ENCODE data around the gene PARD3B. TPM values are rescaled to one million over a fixed set of nuclear protein-coding genes. Genes with fewer than 3 reads are reported as not detected.
A peak's percentile ranks its signal among the peaks of the same experiment; 100 is the strongest.

PARD3B gene
- total and polyA plus RNA-seq, 4 donors, result 6.8 to 50.9 (median 22.5) TPM

GRCh38 chr2:204650611-204651010 is 105.3 kb downstream of the PARD3B start:
- no peak for DNase-seq

GRCh38 chr2:204652063-204652462 is 106.8 kb downstream of the PARD3B start:
- H3K27me3 ChIP-seq (ENCODE audit: control insufficient read depth in 1 of 2, insufficient read depth in 2 of 2, low read length in 1 of 2), result no peaks in the 10 kb centered on the region
- no peak overlapping the region for H3K4me3 ChIP-seq (ENCODE audit: low read length in 2 of 2)
- ATAC-seq (ENCODE audit: low FRiP score) (no peak), DNase-seq (no peak)
- H3K9me3 ChIP-seq (ENCODE audit: control insufficient read depth, low read length), result no peaks in the 10 kb centered on the region
- peaks cover 3 to 4% of the 10 kb centered on the region in 2 donors for H3K4me1 ChIP-seq (ENCODE audit: control insufficient read depth in 1 of 2, insufficient read depth in 2 of 2, low read length in 2 of 2)
- no peaks in the 10 kb centered on the region for H3K36me3 ChIP-seq (ENCODE audit: control insufficient read depth in 1 of 2, insufficient read depth in 2 of 2, low read length in 1 of 2)
- 97% methylated on average over 4 of the region's 4 CpGs for WGBS, 2 donors
- no peak overlapping the region for H3K27ac ChIP-seq (ENCODE audit: low read depth in 1 of 2, low read length in 2 of 2)
- intact Hi-C loops (cut with DNase I), result no loop called here

More at GRCh38 chr2:204650611-204651010, 105.3 kb downstream of the PARD3B start:
- Histone ChIP-seq H3K4me1 (ENCODE audit: control insufficient read depth in 1 of 2, insufficient read depth in 2 of 2, low read length in 2 of 2) (peaks cover 0 to 4% of the 10 kb centered on the region in 2 donors), H3K9me3 (ENCODE audit: control insufficient read depth, low read length) (no peaks in the 10 kb centered on the region), H3K27me3 (ENCODE audit: control insufficient read depth in 1 of 2, insufficient read depth in 2 of 2, low read length in 1 of 2) (no peaks in the 10 kb centered on the region), H3K4me3 (ENCODE audit: low read length in 2 of 2) (no peak overlapping the region), H3K27ac (ENCODE audit: low read depth in 1 of 2, low read length in 2 of 2) (no peak overlapping the region), H3K36me3 (ENCODE audit: control insufficient read depth in 1 of 2, insufficient read depth in 2 of 2, low read length in 1 of 2) (no peaks in the 10 kb centered on the region)
- intact Hi-C loops (cut with DNase I), result no loop called here
- no peak for ATAC-seq (ENCODE audit: low FRiP score)

DNA sequence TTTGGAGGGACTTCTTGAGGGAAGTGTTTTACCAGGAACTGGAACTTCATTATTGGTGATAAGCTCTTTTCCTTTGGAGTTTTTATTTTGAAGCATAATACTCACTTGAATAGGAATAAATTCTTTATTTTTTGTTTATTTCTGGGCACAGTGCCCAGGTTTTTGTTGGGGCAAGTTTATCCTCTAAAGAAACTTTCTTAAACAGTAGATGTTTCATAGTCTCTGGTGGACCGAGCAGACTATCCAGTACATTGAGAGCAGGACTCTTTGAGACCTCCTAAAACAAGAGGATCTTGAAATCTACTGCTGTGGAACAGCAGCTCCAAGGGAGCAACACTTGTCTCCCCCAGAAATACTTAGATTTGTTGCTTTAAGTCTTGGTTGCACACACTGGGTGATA is 109.4 kb downstream of the PARD3B start:
- Histone ChIP-seq H3K9me3 (ENCODE audit: control insufficient read depth, low read length) (no peaks in the 10 kb centered on the region), H3K27me3 (ENCODE audit: control insufficient read depth in 1 of 2, insufficient read depth in 2 of 2, low read length in 1 of 2) (no peaks in the 10 kb centered on the region), H3K27ac (ENCODE audit: low read depth in 1 of 2, low read length in 2 of 2) (no peak overlapping the region), H3K36me3 (ENCODE audit: control insufficient read depth in 1 of 2, insufficient read depth in 2 of 2, low read length in 1 of 2) (no peaks in the 10 kb centered on the region), H3K4me1 (ENCODE audit: control insufficient read depth in 1 of 2, insufficient read depth in 2 of 2, low read length in 2 of 2) (peaks cover 3 to 4% of the 10 kb centered on the region in 2 donors), H3K4me3 (ENCODE audit: low read length in 2 of 2) (no peak overlapping the region)
- peak; percentile 7 for ATAC-seq (ENCODE audit: low FRiP score)
- DNase-seq, result no peak
- WGBS, 2 donors, result 7 to 17% methylated on average over 1 of the region's 1 CpG
- intact Hi-C loops (cut with DNase I), result no loop called here

DNA sequence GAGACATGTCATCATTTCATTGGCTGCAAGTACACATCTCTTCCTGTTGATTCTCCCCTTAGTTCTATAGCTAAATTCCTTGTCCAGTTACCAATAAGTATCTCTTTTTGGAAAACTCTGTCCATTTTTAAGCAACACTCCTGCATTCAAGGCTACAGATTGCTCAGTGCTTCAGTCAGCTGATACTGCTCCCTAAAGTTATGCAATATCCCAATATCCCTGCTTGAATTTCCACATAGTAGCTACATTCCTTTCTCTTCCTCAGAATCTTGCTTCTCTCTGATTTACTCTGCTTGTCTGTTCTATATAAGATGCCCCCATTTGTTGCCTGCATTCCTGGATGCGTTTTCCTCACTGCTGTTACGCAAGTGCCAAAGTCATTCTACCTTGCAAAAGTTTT is 109.8 kb downstream of the PARD3B start:
- Histone ChIP-seq H3K27ac (ENCODE audit: low read depth in 1 of 2, low read length in 2 of 2) (no peak overlapping the region), H3K27me3 (ENCODE audit: control insufficient read depth in 1 of 2, insufficient read depth in 2 of 2, low read length in 1 of 2) (no peaks in the 10 kb centered on the region), H3K9me3 (ENCODE audit: control insufficient read depth, low read length) (no peaks in the 10 kb centered on the region), H3K36me3 (ENCODE audit: control insufficient read depth in 1 of 2, insufficient read depth in 2 of 2, low read length in 1 of 2) (no peaks in the 10 kb centered on the region), H3K4me1 (ENCODE audit: control insufficient read depth in 1 of 2, insufficient read depth in 2 of 2, low read length in 2 of 2) (peaks cover 3 to 4% of the 10 kb centered on the region in 2 donors), H3K4me3 (ENCODE audit: low read length in 2 of 2) (no peak overlapping the region)
- intact Hi-C loops (cut with DNase I), result no loop called here
- ATAC-seq (ENCODE audit: low FRiP score), result peak; percentile 59
- 96 to 97% methylated on average over 2 of the region's 2 CpGs for WGBS, 2 donors
- DNase-seq, result no peak

DNA sequence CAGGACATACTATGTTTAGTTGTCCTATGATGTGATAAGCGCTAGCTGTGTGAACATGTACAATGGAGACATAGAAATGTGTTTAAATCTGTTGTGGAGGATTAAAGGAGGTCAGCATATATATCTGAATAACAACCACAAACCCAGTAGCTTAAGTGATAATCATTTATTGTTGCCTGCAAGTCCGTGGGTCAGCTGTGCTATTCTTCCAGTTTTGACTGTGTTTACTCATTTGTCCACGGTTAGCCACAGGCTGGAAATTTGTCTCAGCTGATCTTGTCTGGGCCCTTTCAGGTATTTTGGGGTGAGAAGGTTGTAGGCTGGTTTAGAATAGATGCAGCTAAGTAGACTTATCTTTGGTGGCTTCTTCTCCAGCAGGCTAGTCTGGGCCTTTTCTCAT is 110.4 kb downstream of the PARD3B start:
- Histone ChIP-seq H3K36me3 (ENCODE audit: control insufficient read depth in 1 of 2, insufficient read depth in 2 of 2, low read length in 1 of 2) (no peaks in the 10 kb centered on the region), H3K4me1 (ENCODE audit: control insufficient read depth in 1 of 2, insufficient read depth in 2 of 2, low read length in 2 of 2) (peaks cover 3 to 4% of the 10 kb centered on the region in 2 donors), H3K9me3 (ENCODE audit: control insufficient read depth, low read length) (no peaks in the 10 kb centered on the region), H3K4me3 (ENCODE audit: low read length in 2 of 2) (no peak overlapping the region), H3K27me3 (ENCODE audit: control insufficient read depth in 1 of 2, insufficient read depth in 2 of 2, low read length in 1 of 2) (no peaks in the 10 kb centered on the region), H3K27ac (ENCODE audit: low read depth in 1 of 2, low read length in 2 of 2) (no peak overlapping the region)
- ATAC-seq (ENCODE audit: low FRiP score), result no peak
- intact Hi-C loops (cut with DNase I), result no loop called here
- WGBS, 2 donors, result 94% methylated on average over 3 of the region's 3 CpGs
- DNase-seq, result no peak

GRCh38 chr2:204657024-204657423 is 111.7 kb downstream of the PARD3B start:
- peaks cover 3 to 4% of the 10 kb centered on the region in 2 donors for H3K4me1 ChIP-seq (ENCODE audit: control insufficient read depth in 1 of 2, insufficient read depth in 2 of 2, low read length in 2 of 2)
- no peak overlapping the region for H3K4me3 ChIP-seq (ENCODE audit: low read length in 2 of 2)
- intact Hi-C loops (cut with DNase I), result no loop called here
- no peaks in the 10 kb centered on the region for H3K9me3 ChIP-seq (ENCODE audit: control insufficient read depth, low read length)
- WGBS, 2 donors, result 97 to 100% methylated on average over 1 of the region's 1 CpG
- H3K27ac ChIP-seq (ENCODE audit: low read depth in 1 of 2, low read length in 2 of 2), result no peak overlapping the region
- H3K36me3 ChIP-seq (ENCODE audit: control insufficient read depth in 1 of 2, insufficient read depth in 2 of 2, low read length in 1 of 2), result no peaks in the 10 kb centered on the region
- ATAC-seq (ENCODE audit: low FRiP score) (no peak), DNase-seq (no peak)
- no peaks in the 10 kb centered on the region for H3K27me3 ChIP-seq (ENCODE audit: control insufficient read depth in 1 of 2, insufficient read depth in 2 of 2, low read length in 1 of 2)

- H3K36me3 ChIP-seq (ENCODE audit: control insufficient read depth in 1 of 2, insufficient read depth in 2 of 2, low read length in 1 of 2), result no peaks in the 10 kb centered on the region
- no peak overlapping the region for H3K4me3 ChIP-seq (ENCODE audit: low read length in 2 of 2)
- no peaks in the 10 kb centered on the region for H3K4me1 ChIP-seq (ENCODE audit: control insufficient read depth in 1 of 2, insufficient read depth in 2 of 2, low read length in 2 of 2)
- no peaks in the 10 kb centered on the region for H3K27me3 ChIP-seq (ENCODE audit: control insufficient read depth in 1 of 2, insufficient read depth in 2 of 2, low read length in 1 of 2)
- H3K9me3 ChIP-seq (ENCODE audit: control insufficient read depth, low read length), result no peaks in the 10 kb centered on the region
- DNase-seq (no peak), ATAC-seq (ENCODE audit: low FRiP score) (no peak)
- 98% methylated on average over 5 of the region's 5 CpGs for WGBS, 2 donors
- intact Hi-C loops (cut with DNase I), result no loop called here
- no peak overlapping the region for H3K27ac ChIP-seq (ENCODE audit: low read depth in 1 of 2, low read length in 2 of 2)
Observed at GRCh38 chr2:204662956-204663355, 117.7 kb downstream of the PARD3B start.

- Histone ChIP-seq H3K4me1 (ENCODE audit: control insufficient read depth in 1 of 2, insufficient read depth in 2 of 2, low read length in 2 of 2) (no peaks in the 10 kb centered on the region), H3K4me3 (ENCODE audit: low read length in 2 of 2) (no peak overlapping the region), H3K27me3 (ENCODE audit: control insufficient read depth in 1 of 2, insufficient read depth in 2 of 2, low read length in 1 of 2) (no peaks in the 10 kb centered on the region), H3K9me3 (ENCODE audit: control insufficient read depth, low read length) (no peaks in the 10 kb centered on the region), H3K27ac (ENCODE audit: low read depth in 1 of 2, low read length in 2 of 2) (no peak overlapping the region), H3K36me3 (ENCODE audit: control insufficient read depth in 1 of 2, insufficient read depth in 2 of 2, low read length in 1 of 2) (no peaks in the 10 kb centered on the region)
- 88 to 93% methylated on average over 2 of the region's 2 CpGs for WGBS, 2 donors
- intact Hi-C loops (cut with DNase I), result no loop called here
- DNase-seq (no peak), ATAC-seq (ENCODE audit: low FRiP score) (no peak)
Observed at GRCh38 chr2:204663816-204664425, 118.6 kb downstream of the PARD3B start.

DNA sequence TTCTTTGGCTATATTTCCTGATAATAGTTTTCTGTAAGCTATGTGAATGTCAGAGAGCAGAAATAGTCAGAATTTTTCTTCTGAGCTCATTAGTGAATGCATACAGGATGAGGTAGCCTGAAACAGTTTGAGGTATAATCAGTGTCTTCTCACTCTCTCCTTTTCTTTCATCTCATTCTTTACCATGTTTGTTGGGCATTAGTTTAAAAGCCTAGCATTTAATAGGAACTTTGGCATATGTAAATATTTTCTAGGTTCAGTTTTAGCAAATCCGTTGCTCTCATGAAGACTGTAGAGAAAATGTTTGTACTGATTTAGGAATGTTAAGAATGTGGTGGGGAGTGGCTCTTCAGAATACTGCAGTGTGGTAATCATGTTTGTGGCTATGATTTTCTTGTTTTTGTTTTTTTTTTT is 119.4 kb downstream of the PARD3B start:
- WGBS, 2 donors, result 2 to 13% methylated on average over 1 of the region's 1 CpG
- H3K27me3 ChIP-seq (ENCODE audit: control insufficient read depth in 1 of 2, insufficient read depth in 2 of 2, low read length in 1 of 2), result no peaks in the 10 kb centered on the region
- no peak for DNase-seq
- no peak for ATAC-seq (ENCODE audit: low FRiP score)
- no peaks in the 10 kb centered on the region for H3K9me3 ChIP-seq (ENCODE audit: control insufficient read depth, low read length)
- no peaks in the 10 kb centered on the region for H3K36me3 ChIP-seq (ENCODE audit: control insufficient read depth in 1 of 2, insufficient read depth in 2 of 2, low read length in 1 of 2)
- H3K4me1 ChIP-seq (ENCODE audit: control insufficient read depth in 1 of 2, insufficient read depth in 2 of 2, low read length in 2 of 2), result no peaks in the 10 kb centered on the region
- H3K27ac ChIP-seq (ENCODE audit: low read depth in 1 of 2, low read length in 2 of 2), result no peak overlapping the region
- H3K4me3 ChIP-seq (ENCODE audit: low read length in 2 of 2), result no peak overlapping the region
- intact Hi-C loops (cut with DNase I), result no loop called here

Measured in aorta (tissue), 5 donors.